OCI-LY7 (cell line): ENCODE results near the gene GBE1. TPM values are rescaled to one million over a fixed set of nuclear protein-coding genes. Genes with fewer than 3 reads are reported as not detected.

Experiments used
- Bru-seq: library from RNA; stranded (reverse); fragments of 400-500 nt; gene quantifications from one replicate; lab custom pipeline; 2021; lab: Mats Ljungman, UMichigan
- BruChase-seq, 2 experiments: library from RNA; stranded (reverse); fragments of 400-500 nt; gene quantifications; one replicate each; lab custom pipeline; 2021; lab: Mats Ljungman, UMichigan
- BruUV-seq: library from RNA; stranded (reverse); fragments of 400-500 nt; replicated peaks from 2 replicates; lab custom pipeline; 2021; lab: Mats Ljungman, UMichigan
- CTCF ChIA-PET: fragments of 300-600 bp; sonication (Branson Sonifier 250); formaldehyde crosslinking; loops from one replicate; lab custom pipeline; 2022; ENCODE audit warnings: antibody characterized with exemption; ENCODE audit not compliant: unreplicated experiment; lab: Charles Lee
- POLR2A ChIA-PET: fragments of 300-600 bp; sonication (Branson Sonifier 250); formaldehyde crosslinking; loops from one replicate; lab custom pipeline; 2022; ENCODE audit warnings: antibody characterized with exemption; lab: Charles Lee
- DNase-seq: peaks from one replicate; pipeline ENCODE4 v3.0.0-alpha.2; 2015; ENCODE audit warnings: low spot score
- H2AFZ ChIP-seq: fragments of 200-600 bp; sonication (generic), shearing (Covaris generic); 2 replicates; pipeline ENCODE4 v1.6.1; 2014; ENCODE audit warnings: mild to moderate bottlenecking, antibody characterized with exemption, low read length, moderate library complexity
- H3K27ac ChIP-seq: fragments of 200-600 bp; sonication (generic); 2 replicates; pipeline ENCODE4 v1.5.1; 2014; ENCODE audit warnings: mixed run types, low read depth, mild to moderate bottlenecking, moderate library complexity, low read length, inconsistent platforms; ENCODE audit not compliant: poor library complexity, severe bottlenecking
- H3K36me3 ChIP-seq: fragments of 200-600 bp; sonication (generic); 2 replicates; pipeline ENCODE4 v1.6.1; 2014; ENCODE audit warnings: mild to moderate bottlenecking, antibody characterized with exemption, low read length, moderate library complexity, mixed read lengths; ENCODE audit not compliant: insufficient read depth
- H3K4me1 ChIP-seq: fragments of 200-600 bp; sonication (generic); 2 replicates; pipeline ENCODE4 v1.5.1; 2014; ENCODE audit warnings: mild to moderate bottlenecking, low read length; ENCODE audit not compliant: insufficient read depth, poor library complexity, severe bottlenecking
- H3K4me2 ChIP-seq: fragments of 200-600 bp; sonication (generic); 2 replicates; pipeline ENCODE4 v1.6.1; 2014; ENCODE audit warnings: mild to moderate bottlenecking, low read length
- H3K4me3 ChIP-seq: fragments of 200-600 bp; sonication (generic); 2 replicates; pipeline ENCODE4 v1.5.1; 2014; ENCODE audit warnings: mild to moderate bottlenecking, low read depth, low read length; ENCODE audit not compliant: poor library complexity, severe bottlenecking
- H3K79me2 ChIP-seq: fragments of 200-600 bp; sonication (generic); 2 replicates; pipeline ENCODE4 v1.6.1; 2016; ENCODE audit warnings: low read depth, mild to moderate bottlenecking, low read length, moderate library complexity, mixed read lengths; ENCODE audit not compliant: insufficient read depth
- H3K9me2 ChIP-seq: fragments of 200-600 bp; sonication (generic); 2 replicates; pipeline ENCODE4 v1.6.1; 2016; ENCODE audit warnings: mild to moderate bottlenecking, low read length, mixed read lengths; ENCODE audit not compliant: insufficient read depth
- H3K9me3 ChIP-seq: fragments of 200-600 bp; sonication (generic); 2 replicates; pipeline ENCODE4 v1.6.1; 2014; ENCODE audit warnings: mild to moderate bottlenecking, mixed run types, low read length, mixed read lengths
- H4K20me1 ChIP-seq: fragments of 200-600 bp; sonication (generic); 2 replicates; pipeline ENCODE4 v1.6.1; 2014; ENCODE audit warnings: mild to moderate bottlenecking, antibody characterized with exemption, low read length, moderate library complexity, mixed read lengths; ENCODE audit not compliant: insufficient read depth
- EZH2phosphoT487 ChIP-seq: fragments of 200-600 bp; sonication (generic); IDR thresholded peaks from 2 replicates; pipeline ENCODE4 v1.6.1; 2018; ENCODE audit warnings: low read depth, borderline replicate concordance, mild to moderate bottlenecking, mixed run types, antibody characterized with exemption, low read length, moderate library complexity, mixed read lengths
- intact Hi-C: fragments of 100-400 bp; cut with micrococcal nuclease; formaldehyde crosslinking; loops from one replicate; pipeline ENCODE4 v1.10.0; 2022; ENCODE audit not compliant: unreplicated experiment
- long read RNA-seq: library from polyadenylated mRNA; stranded (forward); transcript quantifications from one replicate; pipeline ENCODE4 v2.0.0, GENCODE V29; 2022
- total RNA-seq, 2 experiments: library from RNA; depleted of rRNA in 1 of 2; stranded (reverse); fragments of >200 nt in 1 of 2; shearing (Covaris generic) in 1 of 2; gene quantifications; 2 replicates each; pipeline ENCODE4 v1.2.3, GENCODE V29; 2014 to 2022
- TF ChIP-seq, protein P1 (sequence below): fragments of 200-600 bp; sonication (generic); conservative IDR thresholded peaks from 2 replicates; pipeline ENCODE4 v1.5.1; 2014; ENCODE audit warnings: mild to moderate bottlenecking, antibody characterized with exemption, low read length, moderate library complexity, mixed read lengths

Gene GBE1
- total RNA-seq (2014; rRNA removed; shearing (Covaris generic)) (10.7 and 12.5 TPM in 2 replicates), total RNA-seq (2022) (18.6 and 24.4 TPM in 2 replicates), Bru-seq, nascent RNA (percentile 63 among the genes with signal in this experiment), BruChase-seq, experiment 1, labeled RNA remaining after a 6-hour chase (percentile 49 among the genes with signal in this experiment), BruChase-seq, experiment 2, labeled RNA remaining after a 2-hour chase (percentile 53 among the genes with signal in this experiment)
- long read RNA-seq, transcript GBE1-201 (16 exons, 3,461 nt) = major isoform, 67 of 75 reads
- long read RNA-seq, partial matches to known transcripts = 4 of 75 reads
- long read RNA-seq, other reads (novel, unspliced or antisense) = 4 of 75 reads

DNA sequence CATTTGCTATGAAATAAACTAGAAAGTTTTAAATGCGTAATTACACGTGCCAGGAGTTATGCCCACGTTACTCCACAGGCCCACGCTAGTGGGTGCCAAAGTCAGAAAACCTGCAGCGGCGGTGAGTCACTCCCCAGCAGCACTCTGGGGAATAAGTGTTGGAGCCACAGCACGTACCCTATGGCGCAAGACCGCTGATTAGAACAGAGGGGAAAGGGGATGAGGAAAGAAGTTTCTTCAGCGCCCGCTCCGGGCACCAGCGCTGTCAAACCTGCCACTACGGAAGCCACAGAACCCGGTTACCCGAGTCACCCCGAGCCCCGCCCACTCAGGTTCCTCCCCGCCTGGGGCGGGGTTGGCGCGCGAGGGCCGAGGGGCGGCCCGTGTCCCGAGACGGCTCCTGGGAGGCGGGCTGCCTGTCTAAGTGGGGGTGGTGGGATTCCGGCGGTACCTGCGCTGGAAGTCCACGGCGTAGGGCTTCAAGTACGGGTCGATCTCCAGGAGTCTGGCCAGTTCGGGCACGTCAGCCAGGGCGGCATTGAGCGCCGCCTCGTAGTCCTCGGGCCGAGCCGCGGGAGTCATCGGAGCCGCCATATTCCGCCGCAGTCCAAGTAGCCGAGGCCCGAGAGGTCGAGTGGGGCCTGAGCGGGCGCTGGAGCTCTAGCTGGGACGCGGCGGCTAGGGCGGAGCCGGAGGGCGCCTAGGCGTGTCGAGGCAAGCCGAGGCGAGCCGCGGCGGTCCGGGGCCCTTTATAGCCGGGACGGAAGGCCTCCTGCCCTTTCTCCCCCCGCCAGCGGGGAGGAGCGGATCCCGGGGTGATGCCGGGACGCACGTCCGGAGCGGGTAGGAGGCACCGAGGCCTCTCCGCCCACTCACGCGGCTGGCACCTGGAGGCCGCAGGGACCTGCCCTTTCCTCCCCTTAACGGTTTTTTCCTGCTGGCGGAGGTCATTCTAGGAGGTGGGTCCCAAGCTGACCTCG is at the start of gene GBE1:
Gene GBE1, minus strand, starts transcription at position 722 of the 980 bp plus-strand sequence. Its CDS starts 128 bp downstream, at position 594.
- H3K4me1 ChIP-seq = peaks cover 23% of the 10 kb centered on the region
- peaks cover 20% of the 10 kb centered on the region; the same call in 1 of the 2 replicates for H3K9me3 ChIP-seq
- H3K9me2 ChIP-seq = no peaks in the 10 kb centered on the region
- intact Hi-C loops = loop anchor here (10.0 kb wide), 1 partner anchor 266 kb away; no protein-coding TSS in a partner anchor
- ChIA-PET CTCF (no interaction called here), POLR2A (interaction anchor here (0.6 to 1.6 kb wide), 12 partner anchors 9 to 746 kb away, joined by 3 to 7 read pairs (median 4); no protein-coding TSS in a partner anchor)
- no TSS peak for BruUV-seq
- no peaks in the 10 kb centered on the region for H4K20me1 ChIP-seq
- peaks cover 5% of the 10 kb centered on the region; the same call in 1 of the 2 replicates for H3K79me2 ChIP-seq
- peak within 1 kb of the TSS; percentile 81 for H3K27ac ChIP-seq
- peak within 1 kb of the TSS; percentile 91 for H3K4me2 ChIP-seq
- peak; percentile 92 for DNase-seq
- H3K4me3 ChIP-seq = peak within 1 kb of the TSS; percentile 70
- peaks cover 22% of the 10 kb centered on the region for H3K36me3 ChIP-seq
- TF ChIP-seq, protein P1, sequence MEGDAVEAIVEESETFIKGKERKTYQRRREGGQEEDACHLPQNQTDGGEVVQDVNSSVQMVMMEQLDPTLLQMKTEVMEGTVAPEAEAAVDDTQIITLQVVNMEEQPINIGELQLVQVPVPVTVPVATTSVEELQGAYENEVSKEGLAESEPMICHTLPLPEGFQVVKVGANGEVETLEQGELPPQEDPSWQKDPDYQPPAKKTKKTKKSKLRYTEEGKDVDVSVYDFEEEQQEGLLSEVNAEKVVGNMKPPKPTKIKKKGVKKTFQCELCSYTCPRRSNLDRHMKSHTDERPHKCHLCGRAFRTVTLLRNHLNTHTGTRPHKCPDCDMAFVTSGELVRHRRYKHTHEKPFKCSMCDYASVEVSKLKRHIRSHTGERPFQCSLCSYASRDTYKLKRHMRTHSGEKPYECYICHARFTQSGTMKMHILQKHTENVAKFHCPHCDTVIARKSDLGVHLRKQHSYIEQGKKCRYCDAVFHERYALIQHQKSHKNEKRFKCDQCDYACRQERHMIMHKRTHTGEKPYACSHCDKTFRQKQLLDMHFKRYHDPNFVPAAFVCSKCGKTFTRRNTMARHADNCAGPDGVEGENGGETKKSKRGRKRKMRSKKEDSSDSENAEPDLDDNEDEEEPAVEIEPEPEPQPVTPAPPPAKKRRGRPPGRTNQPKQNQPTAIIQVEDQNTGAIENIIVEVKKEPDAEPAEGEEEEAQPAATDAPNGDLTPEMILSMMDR = peak; percentile 59; the same call in 1 of the 2 replicates
- no peak for TF ChIP-seq EZH2phosphoT487
- peak within 1 kb of the TSS; percentile 98 for H2AFZ ChIP-seq

DNA sequence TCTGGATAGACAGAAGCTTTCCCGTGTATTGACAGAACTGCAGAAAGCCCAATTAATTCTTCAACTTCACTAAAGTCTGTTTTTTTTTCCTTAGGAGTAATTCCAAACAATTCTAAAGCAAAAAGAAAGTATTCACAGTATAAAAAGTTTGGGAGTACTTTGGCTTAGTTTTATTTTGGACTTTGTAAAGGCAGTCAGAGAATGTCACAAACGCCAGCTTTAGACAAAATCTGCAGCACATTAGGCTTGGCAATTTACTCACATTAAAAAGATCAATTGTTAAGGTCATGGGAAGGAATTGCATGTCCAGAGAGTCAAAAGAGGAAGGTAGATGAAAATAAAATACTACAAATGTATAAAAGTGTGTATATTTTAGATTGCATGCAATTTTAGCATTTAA is 47.5 kb upstream of the GBE1 start:
- POLR2A ChIA-PET = no interaction called here

More for the DNA sequence above, 47.5 kb upstream of the GBE1 start:
- Histone ChIP-seq H3K4me2 (no peak overlapping the region), H3K36me3 (no peaks in the 10 kb centered on the region), H3K4me1 (no peaks in the 10 kb centered on the region), H3K9me2 (no peaks in the 10 kb centered on the region), H3K9me3 (no peaks in the 10 kb centered on the region), H3K4me3 (no peak overlapping the region), H3K79me2 (no peaks in the 10 kb centered on the region), H2AFZ (no peak overlapping the region), H4K20me1 (no peaks in the 10 kb centered on the region), H3K27ac (no peak overlapping the region)
- TF ChIP-seq EZH2phosphoT487 = no peak
- TF ChIP-seq, protein P1 = no peak
- no peak for DNase-seq
- intact Hi-C loops = no loop called here
- CTCF ChIA-PET = no interaction called here
- BruUV-seq = no TSS peak
